Loucy (cell line): ENCODE measurements around the gene PTGER3.

Experiments used
- EZH2phosphoT487 ChIP-seq: fragments of 200-600 bp; IDR thresholded peaks from 2 replicates; pipeline ENCODE4 v1.6.1; 2018; ENCODE audit warnings: antibody characterized with exemption, mild to moderate bottlenecking, moderate library complexity, borderline replicate concordance
- TF ChIP-seq, protein P1 (sequence below): fragments of 200-600 bp; sonication (generic); conservative IDR thresholded peaks from 2 replicates; pipeline ENCODE4 v1.5.1; 2014; ENCODE audit warnings: mild to moderate bottlenecking, antibody characterized with exemption, low read length

DNA sequence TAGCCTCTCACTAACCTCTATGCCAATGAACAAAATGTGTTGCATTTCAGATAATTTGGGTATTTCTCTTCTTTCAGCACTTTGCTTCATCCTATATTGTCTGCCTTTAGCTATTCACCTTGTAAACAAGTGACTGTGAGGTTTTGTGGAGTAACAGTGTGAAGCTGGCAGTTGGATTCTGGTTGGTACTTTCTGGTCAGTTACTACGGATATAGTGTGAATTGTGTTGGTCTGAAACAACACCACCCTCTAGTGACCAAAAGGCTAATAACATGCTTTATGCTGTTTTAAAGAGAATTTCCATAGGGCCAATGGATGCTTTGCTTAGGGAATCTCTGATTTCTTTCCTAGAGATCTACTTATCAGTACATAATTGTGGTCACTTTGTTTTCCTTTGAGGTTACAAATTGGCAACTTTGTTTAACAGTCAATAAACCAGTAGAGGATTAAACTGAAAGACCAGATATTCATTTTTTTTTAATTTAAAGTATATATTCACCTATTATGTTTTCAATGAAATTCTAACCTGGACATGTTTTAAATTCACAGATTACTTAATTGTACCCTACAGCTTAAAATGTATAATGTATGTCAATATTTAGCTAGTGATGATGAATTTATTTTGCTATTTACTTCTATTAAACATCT is 2.5 kb upstream of the PTGER3 start:
- TF ChIP-seq, protein P1, sequence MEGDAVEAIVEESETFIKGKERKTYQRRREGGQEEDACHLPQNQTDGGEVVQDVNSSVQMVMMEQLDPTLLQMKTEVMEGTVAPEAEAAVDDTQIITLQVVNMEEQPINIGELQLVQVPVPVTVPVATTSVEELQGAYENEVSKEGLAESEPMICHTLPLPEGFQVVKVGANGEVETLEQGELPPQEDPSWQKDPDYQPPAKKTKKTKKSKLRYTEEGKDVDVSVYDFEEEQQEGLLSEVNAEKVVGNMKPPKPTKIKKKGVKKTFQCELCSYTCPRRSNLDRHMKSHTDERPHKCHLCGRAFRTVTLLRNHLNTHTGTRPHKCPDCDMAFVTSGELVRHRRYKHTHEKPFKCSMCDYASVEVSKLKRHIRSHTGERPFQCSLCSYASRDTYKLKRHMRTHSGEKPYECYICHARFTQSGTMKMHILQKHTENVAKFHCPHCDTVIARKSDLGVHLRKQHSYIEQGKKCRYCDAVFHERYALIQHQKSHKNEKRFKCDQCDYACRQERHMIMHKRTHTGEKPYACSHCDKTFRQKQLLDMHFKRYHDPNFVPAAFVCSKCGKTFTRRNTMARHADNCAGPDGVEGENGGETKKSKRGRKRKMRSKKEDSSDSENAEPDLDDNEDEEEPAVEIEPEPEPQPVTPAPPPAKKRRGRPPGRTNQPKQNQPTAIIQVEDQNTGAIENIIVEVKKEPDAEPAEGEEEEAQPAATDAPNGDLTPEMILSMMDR: peak; percentile 88
- no peak for TF ChIP-seq EZH2phosphoT487
